Gastroesophageal sphincter (tissue), 4 donors: ENCODE measurements around the gene LZTS3. TPM values are rescaled to one million over a fixed set of nuclear protein-coding genes. Genes with fewer than 3 reads are reported as not detected.
A peak's percentile ranks its signal among the peaks of the same experiment; 100 is the strongest.
"Not testable (repeated sequence)": the region's sequence is repeated elsewhere in the genome, so short reads cannot be mapped to it uniquely, and the experiment has no call there.

Source experiments
- ATAC-seq: fragments of 150-250 bp; one replicate; pipeline ENCODE4 v1.9.1; 2016; ENCODE audit warnings: mild to moderate bottlenecking, moderate library complexity
- H3K27ac ChIP-seq, 4 donors: fragments of 200-600 bp; sonication (generic) in 3 of 4; 1 replicate in 3 of 4; 2 replicates in 1 of 4; pipeline ENCODE4 v1.5.1; 2016 to 2019
- H3K27me3 ChIP-seq: fragments of 200-600 bp; sonication (generic); one replicate; pipeline ENCODE4 v1.5.1; 2019
- H3K36me3 ChIP-seq, 2 donors: fragments of 200-600 bp; sonication (generic); one replicate each; pipeline ENCODE4 v1.5.1; 2019; ENCODE audit warnings: control low read depth in 1 of 2
- H3K4me1 ChIP-seq, 3 donors: fragments of 200-600 bp; sonication (generic); 1 replicate in 2 of 3; 2 replicates in 1 of 3; pipeline ENCODE4 v1.5.1; 2016 to 2019; ENCODE audit warnings: control low read depth in 2 of 3
- H3K4me3 ChIP-seq, 2 donors: fragments of 200-600 bp; sonication (generic); one replicate each; pipeline ENCODE4 v1.5.1; 2019; ENCODE audit warnings: mild to moderate bottlenecking in 1 of 2, moderate library complexity in 1 of 2
- H3K9me3 ChIP-seq, 3 donors: fragments of 200-600 bp; sonication (generic); one replicate each; pipeline ENCODE4 v1.5.1; 2017 to 2019; ENCODE audit warnings: control low read depth in 2 of 3
- CTCF ChIP-seq, 4 experiments: fragments of 200-600 bp in 2 of 4; fragments of 450-650 bp in 2 of 4; sonication (generic) in 1 of 4; IDR thresholded peaks; one replicate each; pipeline ENCODE4 v1.5.1; 2017 to 2019; ENCODE audit warnings: antibody characterized with exemption in 4 of 4, mild to moderate bottlenecking in 2 of 4, moderate library complexity in 2 of 4
- EP300 ChIP-seq: sonication (generic); formaldehyde crosslinking; IDR thresholded peaks from one replicate; pipeline ENCODE4 v1.6.1; 2017; ENCODE audit warnings: antibody characterized with exemption, mild to moderate bottlenecking
- POLR2A ChIP-seq, 2 donors: fragments of 450-650 bp; IDR thresholded peaks; one replicate each; pipeline ENCODE4 v1.6.1; 2017; ENCODE audit warnings: antibody characterized with exemption in 2 of 2, mild to moderate bottlenecking in 2 of 2, moderate library complexity in 1 of 2
- POLR2AphosphoS5 ChIP-seq: sonication (generic); formaldehyde crosslinking; IDR thresholded peaks from one replicate; pipeline ENCODE4 v1.6.1; 2017; ENCODE audit warnings: antibody characterized with exemption
- WGBS, 2 donors: methylation state at CpG; one replicate each; pipeline ENCODE4 v1.1.5; 2018; ENCODE audit warnings: low coverage in 1 of 2; 5-methylcytosine and 5-hydroxymethylcytosine counted together
- total RNA-seq, 4 donors: library from RNA; depleted of rRNA; stranded (reverse); fragments of >200 nt; gene quantifications; one replicate each; pipeline ENCODE4 v1.1.0, GENCODE V29; 2016

LZTS3 gene
- total RNA-seq, 4 donors from 2014 or later, result 11.3 to 17.0 (median 12.2) TPM

- H3K4me3 ChIP-seq, H3K9me3 ChIP-seq, H3K27me3 ChIP-seq: not testable (repeated sequence)
- Histone ChIP-seq H3K36me3 (peaks cover 0 to 57% of the 10 kb centered on the region in 2 donors), H3K4me1 (peaks cover 0 to 27% (median 0%) of the 10 kb centered on the region in 3 donors), H3K27ac (peak overlapping the region in 2 of 4 donors; percentile 41 to 53)
- peak; percentile 90 for ATAC-seq
- TF ChIP-seq CTCF (IDR thresholded peaks at IDR 0.05), result peak in 3 of 4 experiments; percentile 55 to 68 (median 62)
- WGBS, 2 donors, result 33 to 46% methylated on average over 7 to 14 of the region's 14 CpGs
Observed at GRCh38 chr20:3117839-3118379, 55.4 kb downstream of the LZTS3 start.

- Histone ChIP-seq H3K36me3 (peaks cover 0 to 49% of the 10 kb centered on the region in 2 donors), H3K27me3 (no peaks in the 10 kb centered on the region), H3K4me1 (peaks cover 0 to 27% (median 0%) of the 10 kb centered on the region in 3 donors), H3K9me3 (no peaks in the 10 kb centered on the region), H3K27ac (no peak overlapping the region), H3K4me3 (no peak overlapping the region)
- no peak for TF ChIP-seq EP300
- TF ChIP-seq CTCF (IDR thresholded peaks at IDR 0.05), result no peak
- no peak for TF ChIP-seq POLR2A (IDR thresholded peaks at IDR 0.05)
- TF ChIP-seq POLR2AphosphoS5, result no peak
- no peak for ATAC-seq
- 86 to 100% methylated on average over 1 to 4 of the region's 4 CpGs for WGBS, 2 donors
Observed at GRCh38 chr20:3116341-3116740, 57.0 kb downstream of the LZTS3 start.

GRCh38 chr20:3115190-3116107, 57.9 kb downstream of the LZTS3 start:
- Histone ChIP-seq H3K27me3 (no peaks in the 10 kb centered on the region), H3K4me3 (no peak overlapping the region), H3K36me3 (peaks cover 0 to 45% of the 10 kb centered on the region in 2 donors), H3K4me1 (peaks cover 0 to 27% (median 0%) of the 10 kb centered on the region in 3 donors), H3K27ac (no peak overlapping the region), H3K9me3 (no peaks in the 10 kb centered on the region)
- WGBS, 2 donors, result 35 to 58% methylated on average over 2 to 14 of the region's 30 CpGs
- peak; percentile 52 for ATAC-seq
- TF ChIP-seq POLR2AphosphoS5 (no peak), POLR2A (IDR thresholded peaks at IDR 0.05) (no peak), CTCF (IDR thresholded peaks at IDR 0.05) (peak in 3 of 4 experiments; percentile 46 to 70 (median 66)), EP300 (no peak)

Other genes starting within 250 kb of the LZTS3 start
- gene GNRH2, start 129.9 kb downstream of the LZTS3 start, total RNA-seq, result under 1 TPM in 1 of 4 donors, not detected in 3; 0.54 TPM
- gene MRPS26, start 127.5 kb downstream of the LZTS3 start, total RNA-seq, result 10 to 100 TPM; 67.3 to 80.8 (median 72.7) TPM
- not detected for gene OXT, start 101.9 kb downstream of the LZTS3 start, total RNA-seq
- gene AVP, start 88.8 kb downstream of the LZTS3 start, total RNA-seq, result not detected
- gene FASTKD5, start 13.7 kb downstream of the LZTS3 start, total RNA-seq, result 10 to 100 TPM; 13.5 to 19.0 (median 17.4) TPM
- 10 to 100 TPM in 1 of 4 donors, 1 to 10 TPM in 3; 4.8 to 10.5 (median 8.4) TPM for gene UBOX5, start 13.7 kb downstream of the LZTS3 start, total RNA-seq
- 10 to 100 TPM; 62.0 to 82.5 (median 69.8) TPM for gene DDRGK1, start 31.1 kb upstream of the LZTS3 start, total RNA-seq
- 10 to 100 TPM; 23.5 to 26.8 (median 25.2) TPM for gene ITPA, start 35.9 kb upstream of the LZTS3 start, total RNA-seq
- 1 to 10 TPM in 1 of 4 donors, under 1 TPM in 2, not detected in 1; 0.31 to 3.3 (median 0.62) TPM for gene SLC4A11, start 65.6 kb upstream of the LZTS3 start, total RNA-seq
- gene DNAAF9, start 234.1 kb upstream of the LZTS3 start, total RNA-seq, result 10 to 100 TPM; 30.3 to 59.4 (median 35.9) TPM